Activated naive CD4-positive, alpha-beta T cell treated with Interleukin-2 at 50 U/mL for 16 hours (primary cell): ENCODE results near the gene SPATS2L.
"Not testable (repeated sequence)": the region's sequence is repeated elsewhere in the genome, so short reads cannot be mapped to it uniquely, and the experiment has no call there.

Experiments
- DNase-seq: peaks from one replicate; pipeline ENCODE4 v3.0.0-alpha.2; 2020

SPATS2L gene

DNA sequence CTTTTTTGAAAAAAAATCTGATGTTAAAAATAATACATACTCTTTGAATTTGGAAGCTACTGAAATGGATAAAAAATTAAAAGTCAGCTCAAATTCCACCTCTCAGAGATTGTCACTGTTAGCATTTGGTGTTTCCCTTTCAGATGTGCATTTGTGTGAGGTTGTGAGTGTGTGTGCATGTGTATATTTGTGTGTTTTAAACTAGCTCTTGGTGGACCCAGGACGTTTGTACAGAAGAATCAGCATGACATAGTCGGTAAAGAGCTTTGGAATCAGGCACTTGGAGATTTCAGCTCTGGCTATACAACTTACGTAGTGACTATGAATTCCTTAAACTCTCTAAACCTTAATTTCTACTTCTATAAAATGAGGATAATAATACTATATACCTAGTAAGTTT is 14.5 kb downstream of the SPATS2L start:
- no peak for DNase-seq

- DNase-seq = no peak
Measured at GRCh38 chr2:200321780-200322534, 15.5 kb downstream of the SPATS2L start.

DNA sequence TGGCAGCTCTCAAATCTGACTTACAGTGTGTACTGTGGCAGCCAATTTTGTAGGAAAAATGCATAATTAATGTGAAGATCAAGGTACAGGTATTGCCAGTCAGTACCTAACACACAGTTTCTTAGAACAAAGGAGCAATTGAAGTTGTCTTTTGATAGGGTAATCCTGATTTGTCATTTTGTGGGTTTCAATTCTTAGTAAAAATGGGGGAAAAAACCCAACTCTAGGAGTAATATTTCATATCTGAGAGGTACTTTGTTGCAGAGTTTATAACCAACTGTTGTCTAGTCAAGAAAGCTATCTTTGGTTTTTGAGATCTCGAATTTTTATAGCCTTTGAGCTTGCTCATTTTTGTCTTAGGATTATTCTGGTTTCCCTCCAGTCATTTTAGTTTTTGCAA is 16.1 kb downstream of the SPATS2L start:
- DNase-seq = no peak

GRCh38 chr2:200324362-200324761 is 17.9 kb downstream of the SPATS2L start:
- no peak for DNase-seq

GRCh38 chr2:200329384-200329783 is 22.9 kb downstream of the SPATS2L start:
- DNase-seq = no peak

DNA sequence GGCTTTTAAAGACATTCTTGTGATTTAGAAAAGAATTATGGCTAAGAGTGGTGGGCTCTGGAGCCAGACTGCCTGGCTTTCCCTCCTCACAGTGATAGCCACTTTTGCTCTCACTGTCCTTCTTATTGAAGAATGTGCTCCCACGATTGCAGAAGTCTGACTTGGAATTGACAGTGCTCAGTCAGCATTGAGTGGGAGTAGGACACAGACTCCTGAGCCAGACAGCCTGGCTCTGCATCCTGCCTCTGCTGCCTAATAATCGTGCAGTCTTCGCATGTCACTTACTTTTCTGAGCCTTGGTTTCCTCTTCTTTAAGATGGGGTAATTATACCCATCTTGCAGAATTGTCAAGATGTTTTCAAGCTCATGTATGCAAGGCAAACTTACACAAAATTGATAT is 23.3 kb downstream of the SPATS2L start:
- DNase-seq = no peak

GRCh38 chr2:200330351-200331060 is 24.0 kb downstream of the SPATS2L start:
- no peak for DNase-seq

- DNase-seq = no peak
Measured at GRCh38 chr2:200331061-200331400, 24.5 kb downstream of the SPATS2L start.

- no peak for DNase-seq
Measured at GRCh38 chr2:200335657-200336056, 29.2 kb downstream of the SPATS2L start.

DNA sequence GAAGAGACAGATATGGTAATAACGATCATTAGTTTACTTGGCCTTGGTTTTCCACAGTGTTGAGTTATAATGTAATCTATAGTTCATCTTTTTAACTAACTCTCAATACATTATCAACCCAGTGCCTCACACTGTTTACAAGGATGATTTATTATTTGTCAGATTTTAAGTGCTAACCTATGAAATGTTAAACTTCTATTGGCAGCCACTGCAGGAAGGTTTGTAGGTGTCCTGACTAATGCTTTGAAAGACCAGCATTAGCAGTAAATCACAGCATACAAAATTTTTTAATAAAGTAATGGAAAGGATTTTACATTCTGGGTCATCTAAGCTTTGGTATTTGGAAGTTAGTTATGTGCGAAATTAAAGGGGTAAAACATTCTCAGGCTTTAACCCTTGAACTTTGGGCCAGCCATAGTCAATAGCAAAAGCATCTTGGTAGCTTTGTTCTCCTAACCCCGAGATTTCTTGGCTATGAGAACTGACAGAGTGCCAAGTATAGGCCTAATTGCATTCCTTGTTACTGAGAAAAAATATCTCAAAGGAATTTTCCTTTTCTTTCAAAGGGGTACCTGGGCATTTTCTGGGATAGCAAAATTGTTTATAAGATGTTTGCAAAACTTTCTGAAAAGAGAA is 30.6 kb downstream of the SPATS2L start:
- DNase-seq = no peak

DNA sequence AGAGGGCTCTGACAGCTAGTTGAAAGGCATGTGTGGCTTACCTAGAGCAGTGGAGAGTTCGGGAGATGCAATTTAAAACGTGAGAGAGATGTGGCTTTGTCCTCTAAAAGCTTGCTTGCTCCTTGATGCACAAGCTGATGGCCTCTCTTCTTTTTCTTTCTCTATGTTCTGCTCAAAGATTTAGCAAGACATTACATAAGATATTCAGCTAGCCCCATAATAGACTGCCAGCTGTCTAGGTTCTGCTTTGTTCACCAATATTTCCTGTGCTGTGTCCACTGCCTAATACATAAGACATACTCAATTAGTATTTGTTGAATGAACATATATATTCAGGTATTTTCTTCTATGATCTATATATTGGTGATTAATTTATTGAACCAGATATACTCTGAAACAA is 31.1 kb downstream of the SPATS2L start:
- no peak for DNase-seq

GRCh38 chr2:200338692-200339091 is 32.2 kb downstream of the SPATS2L start:
- no peak for DNase-seq

- DNase-seq = no peak
Measured at GRCh38 chr2:200340508-200341224, 34.2 kb downstream of the SPATS2L start.

DNA sequence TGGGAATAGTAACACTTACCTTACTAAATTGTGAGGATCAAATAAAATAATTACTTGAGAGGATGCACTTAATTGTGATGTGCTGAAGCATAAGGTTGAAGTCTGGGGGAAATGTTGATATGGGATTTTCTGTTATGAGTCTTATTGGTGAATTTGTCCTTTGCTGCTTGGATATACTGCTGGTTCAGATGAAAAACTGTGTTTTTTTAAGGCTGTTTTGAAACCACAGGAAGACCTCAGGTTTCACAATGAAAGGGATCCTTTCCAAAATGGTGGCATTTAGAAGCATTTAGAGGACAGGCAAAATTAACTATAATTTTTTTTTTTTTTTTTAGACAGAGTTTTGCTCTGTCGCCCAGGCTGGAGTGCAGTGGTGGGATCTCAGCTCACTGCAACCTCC is 34.9 kb downstream of the SPATS2L start:
- no peak for DNase-seq

- DNase-seq = no peak
Measured at GRCh38 chr2:200342235-200342634, 35.7 kb downstream of the SPATS2L start.

- DNase-seq = no peak
Measured at GRCh38 chr2:200342654-200343053, 36.2 kb downstream of the SPATS2L start.

DNA sequence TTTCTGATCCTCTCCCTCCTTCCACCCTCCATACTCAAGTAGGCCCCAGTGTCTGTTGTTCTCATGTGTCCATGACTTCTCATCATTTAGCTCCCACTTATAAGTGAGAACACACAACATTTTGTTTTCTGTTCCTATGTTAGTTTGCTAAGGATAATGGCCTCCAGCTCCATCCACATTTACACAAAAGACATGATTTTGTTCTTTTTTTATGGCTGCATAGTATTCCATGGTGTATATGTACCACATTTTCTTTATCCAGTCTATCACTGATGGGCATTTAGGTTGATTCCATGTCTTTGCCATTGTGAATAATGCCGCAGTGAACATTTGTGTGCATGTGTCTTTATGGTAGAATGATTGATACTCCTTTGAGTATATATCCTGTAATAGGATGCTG is 37.7 kb downstream of the SPATS2L start:
- DNase-seq = not testable (repeated sequence)

- DNase-seq = no peak
Measured at GRCh38 chr2:200345975-200346374, 39.5 kb downstream of the SPATS2L start.

GRCh38 chr2:200347301-200347700 is 40.8 kb downstream of the SPATS2L start:
- no peak for DNase-seq

DNA sequence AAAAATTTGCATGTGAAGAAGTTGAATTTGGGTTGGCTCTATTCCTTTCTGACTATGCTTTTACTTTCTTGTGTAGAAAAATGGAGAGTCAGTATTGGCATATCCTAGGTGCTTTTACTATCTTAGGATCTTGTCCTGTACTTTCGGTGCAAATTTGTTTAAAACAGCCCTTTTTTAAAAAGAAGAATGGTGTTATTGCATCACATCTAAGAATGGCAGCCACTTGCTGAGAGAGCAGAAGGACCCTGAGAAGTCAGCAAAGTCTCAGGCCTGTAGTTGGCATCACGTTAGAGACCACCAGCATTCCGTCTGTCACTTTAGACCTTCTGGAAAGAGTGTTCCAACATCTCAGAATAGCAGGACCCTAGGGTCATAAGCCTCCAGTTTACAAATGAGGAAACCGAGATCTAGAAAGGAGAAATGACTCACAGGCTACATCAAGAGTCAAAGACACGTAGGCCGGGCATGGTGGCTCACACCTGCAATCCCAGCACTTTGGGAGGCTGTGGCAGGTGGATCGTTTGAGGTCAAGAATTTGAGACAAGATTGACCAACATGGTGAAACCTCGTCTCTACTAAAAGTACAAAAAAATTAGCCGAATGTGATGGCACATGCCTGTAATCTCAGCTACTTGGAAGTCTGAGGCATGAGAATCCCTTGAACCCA is 42.5 kb downstream of the SPATS2L start:
- DNase-seq = no peak

- no peak for DNase-seq
Measured at GRCh38 chr2:200349868-200350267, 43.4 kb downstream of the SPATS2L start.

DNA sequence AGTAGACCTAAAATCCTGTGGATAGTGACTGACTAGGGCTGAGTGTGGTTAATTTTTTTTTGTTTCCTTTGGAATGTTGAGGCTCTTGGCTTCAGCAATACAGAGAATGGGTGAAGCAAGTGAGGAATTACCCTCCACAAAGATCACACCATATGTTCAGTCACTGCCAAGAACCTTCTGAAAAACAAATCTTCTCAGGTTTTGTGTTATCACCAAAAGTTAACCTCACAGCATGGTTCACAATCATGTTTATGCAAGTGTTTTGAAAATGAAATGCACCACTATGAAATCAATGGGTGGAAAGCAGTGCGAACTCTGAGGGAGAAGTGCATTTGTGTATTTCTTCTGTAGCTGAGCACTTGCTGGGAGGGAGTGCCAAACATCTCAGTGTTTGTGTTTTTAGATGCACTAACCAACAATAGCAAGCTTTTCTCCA is 44.4 kb downstream of the SPATS2L start:
- DNase-seq = no peak

- DNase-seq = no peak
Measured at GRCh38 chr2:200351815-200352214, 45.3 kb downstream of the SPATS2L start.
